H1 (cell line): ENCODE data around the gene DMXL1. TPM values are rescaled to one million over a fixed set of nuclear protein-coding genes. Genes with fewer than 3 reads are reported as not detected.
"Not testable (repeated sequence)": the region's sequence is repeated elsewhere in the genome, so short reads cannot be mapped to it uniquely, and the experiment has no call there.

Source experiments
- CTCF ChIA-PET: fragments of 300-600 bp; sonication (Branson Sonifier 250); formaldehyde crosslinking; loops from one replicate; lab custom pipeline; 2021; ENCODE audit not compliant: partially characterized antibody; lab: Charles Lee
- POLR2A ChIA-PET: fragments of 300-600 bp; sonication (Branson Sonifier 250); formaldehyde crosslinking; loops from one replicate; lab custom pipeline; 2021; ENCODE audit warnings: inconsistent platforms; ENCODE audit not compliant: partially characterized antibody; lab: Charles Lee
- DNase-seq, 2 experiments: peaks; one replicate each; pipeline versions ENCODE4 v3.0.0 to v3.0.0-alpha.2; 2010 to 2022; ENCODE audit warnings: low spot score in 2 of 2, low read depth in 1 of 2, mixed read lengths in 1 of 2
- FAIRE-seq: peaks from 2 replicates; lab custom pipeline; 2011; peaks lifted over from hg19 to GRCh38; lab: Jason Lieb, UNC
- H2AFZ ChIP-seq: 2 replicates; pipeline ENCODE4 v1.8.1; 2012; ENCODE audit warnings: low read length, inconsistent platforms
- H2AK5ac ChIP-seq: 2 replicates; pipeline ENCODE4 v1.6.1; 2013; ENCODE audit warnings: low read depth, low read length
- H2BK120ac ChIP-seq: replicated peaks from 2 replicates; pipeline ENCODE3; 2013; ENCODE audit warnings: low read depth, low read length, inconsistent platforms
- H2BK12ac ChIP-seq: 2 replicates; pipeline ENCODE4 v1.6.1; 2013; ENCODE audit warnings: low read depth, low read length
- H2BK15ac ChIP-seq: 2 replicates; pipeline ENCODE4 v1.6.1; 2013; ENCODE audit warnings: low read length
- H2BK20ac ChIP-seq: 2 replicates; pipeline ENCODE4 v1.6.1; 2013; ENCODE audit warnings: low read length
- H2BK5ac ChIP-seq: 2 replicates; pipeline ENCODE4 v1.6.1; 2013; ENCODE audit warnings: low read depth, low read length
- H3K14ac ChIP-seq: 2 replicates; pipeline ENCODE4 v1.6.1; 2013; ENCODE audit warnings: inconsistent platforms; ENCODE audit not compliant: insufficient read length
- H3K18ac ChIP-seq: 2 replicates; pipeline ENCODE4 v1.6.1; 2013; ENCODE audit warnings: low read length; ENCODE audit errors: extremely low read depth
- H3K23ac ChIP-seq: 2 replicates; pipeline ENCODE4 v1.6.1; 2013; ENCODE audit warnings: inconsistent platforms; ENCODE audit not compliant: insufficient read length
- H3K23me2 ChIP-seq: 2 replicates; pipeline ENCODE4 v1.6.1; 2013; ENCODE audit warnings: low read depth, low read length
- H3K27ac ChIP-seq: 2 replicates; pipeline ENCODE4 v1.6.1; 2011; ENCODE audit warnings: low read depth, low read length, inconsistent platforms
- H3K27me3 ChIP-seq, 4 experiments: replicated peaks in 1 of 4; 1 replicate in 1 of 4; 2 replicates in 3 of 4; pipeline versions ENCODE4 v1.6.1 to v1.8.1; 2011 to 2013; ENCODE audit warnings: low read length in 3 of 4, mild to moderate bottlenecking in 3 of 4, inconsistent platforms in 2 of 4, mixed read lengths in 2 of 4, moderate library complexity in 1 of 4; ENCODE audit not compliant: control insufficient read depth in 3 of 4, insufficient read depth in 3 of 4; ENCODE audit errors: extremely low read depth in 1 of 4
- H3K36me3 ChIP-seq, 4 experiments: 2 replicates each; pipeline versions ENCODE4 v1.6.1 to v1.8.1; 2011 to 2013; ENCODE audit warnings: mild to moderate bottlenecking in 4 of 4, low read length in 3 of 4, moderate library complexity in 2 of 4, control low read depth in 1 of 4, inconsistent platforms in 1 of 4; ENCODE audit not compliant: insufficient read depth in 4 of 4, control insufficient read depth in 2 of 4
- H3K4ac ChIP-seq: replicated peaks from 2 replicates; pipeline ENCODE3; 2013; ENCODE audit warnings: low read length, low read depth, mixed read lengths, inconsistent platforms; ENCODE audit not compliant: insufficient read length
- H3K4me1 ChIP-seq, 4 experiments: replicated peaks in 1 of 4; 1 replicate in 1 of 4; 2 replicates in 3 of 4; pipeline versions ENCODE4 v1.6.1 to v1.8.1; 2011 to 2013; ENCODE audit warnings: low read length in 3 of 4, inconsistent platforms in 2 of 4, mixed read lengths in 1 of 4; ENCODE audit not compliant: insufficient read depth in 4 of 4, control insufficient read depth in 3 of 4
- H3K4me2 ChIP-seq, 2 experiments: 2 replicates each; pipeline versions ENCODE4 v1.6.1 to v1.8.1; 2011 to 2013; ENCODE audit warnings: low read depth in 2 of 2, low read length in 2 of 2, control low read depth in 1 of 2, inconsistent platforms in 1 of 2, mild to moderate bottlenecking in 1 of 2; ENCODE audit not compliant: insufficient read depth in 1 of 2
- H3K4me3 ChIP-seq, 4 experiments: fragments of 200-600, 300-600 bp in 1 of 4; sonication (generic), shearing (Covaris generic), sonication (Bioruptor Twin) in 1 of 4; 2 replicates each; pipeline versions ENCODE4 v1.5.1 to v1.8.1; 2011 to 2016; ENCODE audit warnings: low read length in 4 of 4, low read depth in 3 of 4, control low read depth in 2 of 4, inconsistent platforms in 2 of 4, mild to moderate bottlenecking in 2 of 4, mixed read lengths in 1 of 4, moderate library complexity in 1 of 4; ENCODE audit not compliant: insufficient read depth in 2 of 4; ENCODE audit errors: extremely low read depth in 1 of 4
- H3K56ac ChIP-seq: replicated peaks from 2 replicates; pipeline ENCODE3; 2013; ENCODE audit warnings: low read depth, mild to moderate bottlenecking, mixed read lengths, low read length, inconsistent platforms; ENCODE audit not compliant: insufficient read length
- H3K79me1 ChIP-seq: 2 replicates; pipeline ENCODE4 v1.6.1; 2013; ENCODE audit warnings: low read depth, low read length, control low read depth
- H3K79me2 ChIP-seq, 2 experiments: 2 replicates each; pipeline versions ENCODE4 v1.6.1 to v1.8.1; 2012 to 2013; ENCODE audit warnings: low read length in 2 of 2, mild to moderate bottlenecking in 2 of 2, inconsistent platforms in 1 of 2; ENCODE audit not compliant: insufficient read depth in 2 of 2, control insufficient read depth in 1 of 2
- H3K9ac ChIP-seq, 4 experiments: replicated peaks in 1 of 4; 1 replicate in 1 of 4; 2 replicates in 3 of 4; pipeline versions ENCODE4 v1.6.1 to v1.8.1; 2011 to 2013; ENCODE audit warnings: low read depth in 3 of 4, low read length in 3 of 4, control low read depth in 2 of 4, mild to moderate bottlenecking in 2 of 4, moderate library complexity in 2 of 4, inconsistent platforms in 1 of 4; ENCODE audit errors: extremely low read depth in 1 of 4
- H3K9me3 ChIP-seq, 2 experiments: 2 replicates each; pipeline versions ENCODE4 v1.6.1 to v1.8.1; 2012 to 2013; ENCODE audit warnings: mild to moderate bottlenecking in 2 of 2, moderate library complexity in 2 of 2, control low read depth in 1 of 2, inconsistent platforms in 1 of 2, low read depth in 1 of 2, low read length in 1 of 2, mixed read lengths in 1 of 2; ENCODE audit not compliant: insufficient read depth in 2 of 2
- H4K20me1 ChIP-seq, 2 experiments: replicated peaks in 1 of 2; 2 replicates each; pipeline versions ENCODE3 to v1.8.1; 2011 to 2013; ENCODE audit warnings: inconsistent platforms in 2 of 2, low read length in 2 of 2, mild to moderate bottlenecking in 1 of 2; ENCODE audit not compliant: insufficient read depth in 2 of 2, control insufficient read depth in 1 of 2
- H4K5ac ChIP-seq: 2 replicates; pipeline ENCODE4 v1.6.1; 2013; ENCODE audit warnings: low read length, low read depth, mixed read lengths, inconsistent platforms; ENCODE audit not compliant: insufficient read length
- H4K8ac ChIP-seq: 2 replicates; pipeline ENCODE4 v1.8.0; 2013; ENCODE audit warnings: mild to moderate bottlenecking, moderate library complexity, low read length, inconsistent platforms; ENCODE audit not compliant: insufficient read depth; ENCODE audit errors: extremely low read depth
- H4K91ac ChIP-seq: replicated peaks from 2 replicates; pipeline ENCODE3; 2013; ENCODE audit warnings: low read length, mixed read lengths, inconsistent platforms; ENCODE audit not compliant: insufficient read length
- WGBS, 2 experiments: shearing (Covaris generic) in 1 of 2; methylation state at CpG; one replicate each; pipeline versions ENCODE4 v1.1.6 to v1.1.7; 2013 to 2015; ENCODE audit warnings: low lambda C conversion rate in 2 of 2, mixed read lengths in 2 of 2, inconsistent platforms in 1 of 2, low coverage in 1 of 2, missing lambda C conversion rate in 1 of 2; ENCODE audit not compliant: insufficient replicate concordance in 2 of 2, insufficient coverage in 1 of 2, insufficient read length in 1 of 2; ENCODE audit errors: extremely low coverage in 1 of 2, missing lambda C conversion rate in 1 of 2; 5-methylcytosine and 5-hydroxymethylcytosine counted together
- polyA plus RNA-seq, 7 experiments: library from polyadenylated mRNA; depleted of rRNA in 3 of 7; stranded (reverse) in 5 of 7; unstranded in 2 of 7; fragments of >200 nt in 5 of 7; fragments of 200-250 nt in 2 of 7; gene quantifications; 1 replicate in 5 of 7; 2 replicates in 1 of 7; 4 replicates in 1 of 7; pipeline versions ENCODE4 v1.2.1 to v1.2.3, GENCODE V29; 2011 to 2013; ENCODE audit warnings: missing spikeins in 2 of 7, mixed read lengths in 2 of 7
- total RNA-seq: library from RNA; stranded (reverse); fragmentation: NEBNext Ultra II Directional; extraction: Animal tissue kit (Norgen Biotek cat#: 25700); gene quantifications from 2 replicates; pipeline ENCODE4 v1.2.1, GENCODE V29; 2021

The DMXL1 gene
- total and polyA plus RNA-seq, 2 of the 8 experiments (the other 6 are each of a cell fraction or from before 2014, with no cell fraction given): 10.1 to 43.9 TPM

DNA sequence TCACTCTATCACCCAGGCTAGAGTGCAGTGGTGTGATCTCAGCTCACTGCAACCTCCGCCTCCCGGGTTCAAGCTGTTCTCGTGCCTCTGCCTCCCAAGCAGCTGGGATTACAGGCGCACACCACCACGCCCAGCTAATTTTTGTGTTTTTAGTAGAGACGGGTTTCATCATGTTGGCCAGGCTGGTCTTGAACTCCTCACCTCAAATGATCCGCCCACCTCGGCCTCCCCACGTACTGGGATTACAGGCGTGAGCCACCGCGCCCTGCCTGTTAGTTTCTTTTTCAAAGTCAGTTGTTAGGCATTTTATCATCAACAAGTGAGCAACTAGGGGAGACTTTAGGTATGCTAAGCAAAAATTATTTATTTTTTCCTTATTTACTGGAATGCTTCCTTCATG, 4.4 kb downstream of the DMXL1 start:
- H3K36me3 ChIP-seq, H3K9ac ChIP-seq, H3K4ac ChIP-seq, H2BK120ac ChIP-seq, H3K18ac ChIP-seq, H3K4me3 ChIP-seq, H2BK12ac ChIP-seq, H3K4me2 ChIP-seq, H3K56ac ChIP-seq, H3K23ac ChIP-seq, H4K91ac ChIP-seq, H3K14ac ChIP-seq, H3K79me1 ChIP-seq, DNase-seq, H4K20me1 ChIP-seq, H3K27me3 ChIP-seq, H3K9me3 ChIP-seq, H4K5ac ChIP-seq, H2AK5ac ChIP-seq, H2BK15ac ChIP-seq, H2BK20ac ChIP-seq, H2AFZ ChIP-seq, FAIRE-seq, H4K8ac ChIP-seq, POLR2A ChIA-PET, H3K23me2 ChIP-seq, H2BK5ac ChIP-seq, H3K27ac ChIP-seq: not testable (repeated sequence)
- H3K79me2 ChIP-seq: peaks cover 9 to 74% of the 10 kb centered on the region in 2 experiments
- CTCF ChIA-PET: interaction anchor here (1.0 kb wide), 1 partner anchor 53 kb away, joined by 3 read pairs; no protein-coding TSS in a partner anchor
- H3K4me1 ChIP-seq: peaks cover 3 to 14% (median 11%) of the 10 kb centered on the region in 4 experiments; a peak in 5 of 7 replicates
- 89% methylated on average over 12 of the region's 12 CpGs; no CpG with 5 or more reads in 1 of the 2 experiments for WGBS, 2 experiments
